Transverse colon (tissue), 4 donors: Measurements from ENCODE around the gene S100A9. TPM values are rescaled to one million over a fixed set of nuclear protein-coding genes. Genes with fewer than 3 reads are reported as not detected.

Experiments used
- DNase-seq: peaks from one replicate; pipeline ENCODE4 v3.0.0-alpha.2; 2019
- H3K27ac ChIP-seq, 4 donors: fragments of 200-600 bp; sonication (generic); 2 replicates each; pipeline ENCODE4 v1.5.1; 2016 to 2018; ENCODE audit warnings: inconsistent platforms in 4 of 4
- H3K27me3 ChIP-seq: fragments of 200-600 bp; sonication (generic); 2 replicates; pipeline ENCODE4 v1.5.1; 2017; ENCODE audit warnings: inconsistent platforms
- H3K36me3 ChIP-seq, 4 donors: fragments of 200-600 bp; sonication (generic); 2 replicates each; pipeline ENCODE4 v1.5.1; 2017 to 2019; ENCODE audit warnings: inconsistent platforms in 4 of 4
- H3K4me1 ChIP-seq, 4 donors: fragments of 200-600 bp; sonication (generic); 2 replicates each; pipeline ENCODE4 v1.5.1; 2017 to 2020; ENCODE audit warnings: inconsistent platforms in 4 of 4
- H3K4me3 ChIP-seq, 4 donors: fragments of 200-600 bp; sonication (generic); 1 replicate in 1 of 4; 2 replicates in 3 of 4; pipeline versions ENCODE4 v1.5.1 to v1.6.1; 2017 to 2019; ENCODE audit warnings: inconsistent platforms in 4 of 4
- H3K9me3 ChIP-seq, 2 donors: fragments of 200-600 bp; sonication (generic); 2 replicates each; pipeline ENCODE4 v1.5.1; 2017 to 2019; ENCODE audit warnings: inconsistent platforms in 2 of 2
- EP300 ChIP-seq: sonication (generic); formaldehyde crosslinking; IDR thresholded peaks from one replicate; pipeline ENCODE4 v1.6.1; 2017; ENCODE audit warnings: antibody characterized with exemption, low read depth
- POLR2A ChIP-seq: fragments of 450-650 bp; IDR thresholded peaks from one replicate; pipeline ENCODE4 v1.6.1; 2016; ENCODE audit warnings: antibody characterized with exemption, mild to moderate bottlenecking, moderate library complexity
- POLR2AphosphoS5 ChIP-seq, 3 donors: sonication (generic); formaldehyde crosslinking; IDR thresholded peaks; one replicate each; pipeline ENCODE4 v1.6.1; 2016; ENCODE audit warnings: antibody characterized with exemption in 3 of 3
- WGBS, 2 donors: methylation state at CpG; one replicate each; pipeline ENCODE4 v1.1.5; 2018; ENCODE audit warnings: low coverage in 1 of 2; 5-methylcytosine and 5-hydroxymethylcytosine counted together
- in situ Hi-C, 4 donors: fragments of 200-750 bp; cut with MboI; loops; one replicate each; pipeline versions ENCODE4 v1.15.0 to v1.15.1; 2017; ENCODE audit warnings: low sequenced_read_pairs in 3 of 4, low pct_ligation_motif_present in 1 of 4, low pct_unique_long_range_greater_than_20kb in 1 of 4
- intact Hi-C: fragments of 100-400 bp; cut with DNase I; formaldehyde crosslinking; loops from one replicate; pipeline ENCODE4 v1.15.1; 2023; ENCODE audit warnings: low total_unique reads
- total RNA-seq, 4 donors: library from RNA; depleted of rRNA; stranded (reverse); fragments of >200 nt; gene quantifications; one replicate each; pipeline ENCODE4 v1.1.0, GENCODE V29; 2016
- TF ChIP-seq, protein P1 (sequence below), 5 experiments: fragments of 200-600 bp in 3 of 5; fragments of 450-650 bp in 2 of 5; sonication (generic) in 3 of 5; IDR thresholded peaks; 1 replicate in 2 of 5; 2 replicates in 3 of 5; pipeline ENCODE4 v1.5.1; 2016 to 2017; ENCODE audit warnings: antibody characterized with exemption in 5 of 5, inconsistent platforms in 3 of 5, mild to moderate bottlenecking in 2 of 5, moderate library complexity in 1 of 5

The S100A9 gene
- total RNA-seq, 4 donors from 2014 or later: 24.0 to 99.0 (median 34.3) TPM

DNA sequence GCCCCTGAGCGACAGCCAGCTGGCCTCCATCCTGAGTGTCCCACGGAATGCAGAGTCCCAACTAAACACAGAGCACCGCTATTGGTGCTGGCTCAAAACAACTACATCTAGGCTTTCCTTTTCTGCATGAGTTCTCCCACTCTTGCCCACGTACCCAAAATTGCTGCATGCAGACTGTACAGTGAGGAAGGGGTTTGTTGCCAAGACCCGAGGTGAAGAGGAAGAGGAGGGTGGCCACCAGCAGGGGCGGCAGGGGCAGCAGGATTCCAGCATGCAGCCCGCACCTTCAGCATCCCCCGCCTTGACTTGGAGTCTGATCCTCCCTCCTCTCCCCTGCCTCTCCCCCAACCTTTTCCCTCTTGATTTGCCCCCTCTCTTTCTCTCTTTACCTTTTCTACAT, 8.0 kb downstream of the S100A9 start:
- TF ChIP-seq POLR2A: no peak
- TF ChIP-seq, protein P1, sequence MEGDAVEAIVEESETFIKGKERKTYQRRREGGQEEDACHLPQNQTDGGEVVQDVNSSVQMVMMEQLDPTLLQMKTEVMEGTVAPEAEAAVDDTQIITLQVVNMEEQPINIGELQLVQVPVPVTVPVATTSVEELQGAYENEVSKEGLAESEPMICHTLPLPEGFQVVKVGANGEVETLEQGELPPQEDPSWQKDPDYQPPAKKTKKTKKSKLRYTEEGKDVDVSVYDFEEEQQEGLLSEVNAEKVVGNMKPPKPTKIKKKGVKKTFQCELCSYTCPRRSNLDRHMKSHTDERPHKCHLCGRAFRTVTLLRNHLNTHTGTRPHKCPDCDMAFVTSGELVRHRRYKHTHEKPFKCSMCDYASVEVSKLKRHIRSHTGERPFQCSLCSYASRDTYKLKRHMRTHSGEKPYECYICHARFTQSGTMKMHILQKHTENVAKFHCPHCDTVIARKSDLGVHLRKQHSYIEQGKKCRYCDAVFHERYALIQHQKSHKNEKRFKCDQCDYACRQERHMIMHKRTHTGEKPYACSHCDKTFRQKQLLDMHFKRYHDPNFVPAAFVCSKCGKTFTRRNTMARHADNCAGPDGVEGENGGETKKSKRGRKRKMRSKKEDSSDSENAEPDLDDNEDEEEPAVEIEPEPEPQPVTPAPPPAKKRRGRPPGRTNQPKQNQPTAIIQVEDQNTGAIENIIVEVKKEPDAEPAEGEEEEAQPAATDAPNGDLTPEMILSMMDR (IDR thresholded peaks at IDR 0.05): no peak
- no peak for TF ChIP-seq POLR2AphosphoS5 (IDR thresholded peaks at IDR 0.05)
- no peak for TF ChIP-seq EP300
- Histone ChIP-seq H3K27ac (no peak overlapping the region), H3K4me3 (no peak overlapping the region), H3K36me3 (no peaks in the 10 kb centered on the region), H3K27me3 (peaks cover 8% of the 10 kb centered on the region), H3K4me1 (no peaks in the 10 kb centered on the region), H3K9me3 (no peaks in the 10 kb centered on the region)
- in situ Hi-C loops (loop anchor here in 1 of 4 donors (25.0 kb wide), 1 partner anchor 222 kb away; no protein-coding TSS in a partner anchor), intact Hi-C loops (no loop called here)
- no peak for DNase-seq
- WGBS, 2 donors: 76% methylated on average over 8 of the region's 8 CpGs; no CpG with 5 or more reads in 1 of the 2 donors

DNA sequence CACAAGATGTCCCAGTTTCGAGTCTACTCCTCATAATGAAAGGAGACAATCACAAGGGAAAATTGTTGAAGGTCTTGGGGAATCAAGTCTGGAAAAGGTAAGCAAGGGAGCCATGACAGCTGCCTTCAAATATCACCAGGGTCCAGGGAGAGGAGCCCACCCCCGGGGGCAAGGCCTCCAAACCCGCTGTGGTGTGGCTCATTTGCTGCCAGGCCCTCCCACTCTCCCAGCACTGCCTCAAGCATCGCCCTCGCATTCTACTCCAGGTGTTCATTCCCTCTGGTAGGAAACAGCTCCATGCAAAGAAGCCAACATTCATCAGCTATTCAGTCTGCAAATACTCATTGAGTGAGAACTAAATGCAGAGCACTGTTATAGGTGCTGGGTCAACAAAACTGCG, 8.6 kb downstream of the S100A9 start:
- no peaks in the 10 kb centered on the region for H3K4me1 ChIP-seq
- intact Hi-C loops (no loop called here), in situ Hi-C loops (loop anchor here in 1 of 4 donors (25.0 kb wide), 1 partner anchor 221 kb away; no protein-coding TSS in a partner anchor)
- 74 to 80% methylated on average over 1 to 4 of the region's 6 CpGs for WGBS, 2 donors
- no peak overlapping the region for H3K4me3 ChIP-seq
- DNase-seq: no peak
- no peaks in the 10 kb centered on the region for H3K9me3 ChIP-seq
- H3K27me3 ChIP-seq: peaks cover 8% of the 10 kb centered on the region
- H3K36me3 ChIP-seq: no peaks in the 10 kb centered on the region
- no peak overlapping the region for H3K27ac ChIP-seq
- no peak for TF ChIP-seq POLR2A
- TF ChIP-seq POLR2AphosphoS5 (IDR thresholded peaks at IDR 0.05): no peak
- TF ChIP-seq EP300: no peak
- TF ChIP-seq, protein P1 (IDR thresholded peaks at IDR 0.05): no peak

DNA sequence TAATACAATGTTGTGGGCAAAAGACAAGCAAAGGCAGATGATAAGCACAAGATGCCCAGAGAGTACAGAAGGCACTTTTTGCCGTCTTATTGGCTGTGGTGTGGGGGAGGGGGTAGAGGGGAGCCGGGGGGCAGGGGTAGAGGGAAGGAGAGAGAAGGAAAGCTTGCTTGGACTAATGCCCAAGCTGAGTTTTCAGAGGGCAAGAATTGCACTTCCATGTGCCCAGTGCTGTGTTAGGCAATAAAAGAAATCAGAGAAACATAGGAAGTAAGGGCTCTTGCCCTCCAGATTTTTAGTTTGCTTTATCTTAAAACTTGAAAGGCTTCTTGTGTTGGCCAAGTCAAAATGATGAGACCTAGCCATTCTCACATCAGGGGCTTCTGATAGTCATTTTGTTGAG, 9.4 kb downstream of the S100A9 start:
- H3K4me1 ChIP-seq: no peaks in the 10 kb centered on the region
- H3K27ac ChIP-seq: no peak overlapping the region
- H3K36me3 ChIP-seq: no peaks in the 10 kb centered on the region
- H3K4me3 ChIP-seq: no peak overlapping the region
- H3K9me3 ChIP-seq: no peaks in the 10 kb centered on the region
- peaks cover 8% of the 10 kb centered on the region for H3K27me3 ChIP-seq
- in situ Hi-C loops: loop anchor here in 1 of 4 donors (25.0 kb wide), 1 partner anchor 220 kb away; no protein-coding TSS in a partner anchor
- no peak for DNase-seq
- TF ChIP-seq, protein P1 (IDR thresholded peaks at IDR 0.05): no peak
- TF ChIP-seq EP300: no peak
- WGBS, 2 donors: 53 to 73% methylated on average over 2 of the region's 2 CpGs
- intact Hi-C loops: no loop called here

DNA sequence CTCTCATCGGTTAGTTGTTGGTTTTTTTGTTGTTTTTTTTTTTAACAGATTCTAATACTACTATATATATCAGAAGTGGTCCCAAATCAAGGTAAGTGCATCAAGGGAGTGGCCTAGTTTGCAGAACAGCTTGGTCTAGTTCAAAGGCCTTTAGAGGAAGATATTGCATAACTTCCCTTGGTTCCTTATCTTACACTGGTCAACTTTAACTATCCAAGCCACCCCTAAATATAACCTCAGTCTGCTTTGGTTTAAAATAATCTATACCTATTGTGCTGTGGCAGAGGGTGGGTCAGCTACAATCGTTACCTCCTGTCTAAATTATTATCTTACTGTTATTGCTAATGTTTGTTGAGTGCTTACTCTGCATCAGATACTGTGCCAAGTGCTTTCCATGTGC, 10.8 kb downstream of the S100A9 start:
- WGBS, 2 donors: 50 to 61% methylated on average over 1 to 2 of the region's 2 CpGs
- in situ Hi-C loops: loop anchor here in 1 of 4 donors (25.0 kb wide), 1 partner anchor 219 kb away; no protein-coding TSS in a partner anchor
- intact Hi-C loops: no loop called here
- no peak for TF ChIP-seq POLR2AphosphoS5 (IDR thresholded peaks at IDR 0.05)
- TF ChIP-seq EP300: no peak
- TF ChIP-seq, protein P1 (IDR thresholded peaks at IDR 0.05): no peak
- no peak for TF ChIP-seq POLR2A
- no peaks in the 10 kb centered on the region for H3K9me3 ChIP-seq
- no peaks in the 10 kb centered on the region for H3K4me1 ChIP-seq
- no peak overlapping the region for H3K4me3 ChIP-seq
- no peak for DNase-seq
- H3K27ac ChIP-seq: no peak overlapping the region
- peaks cover 8% of the 10 kb centered on the region for H3K27me3 ChIP-seq
- H3K36me3 ChIP-seq: no peaks in the 10 kb centered on the region
